Common myeloid progenitor, CD34-positive (primary cell): ENCODE measurements around the gene SNRPD3.
"Not testable (repeated sequence)": the region's sequence is repeated elsewhere in the genome, so short reads cannot be mapped to it uniquely, and the experiment has no call there.

ENCODE experiments used
- CTCF ChIA-PET: fragments of 350-600 bp; sonication (Branson Sonifier 250); formaldehyde crosslinking; loops from one replicate; lab custom pipeline; 2021; ENCODE audit warnings: antibody characterized with exemption; lab: Charles Lee
- POLR2A ChIA-PET: fragments of 350-600 bp; sonication (Branson Sonifier 250); formaldehyde crosslinking; loops from one replicate; lab custom pipeline; 2021; ENCODE audit warnings: antibody characterized with exemption; lab: Charles Lee
- DNase-seq, 3 donors: peaks; one replicate each; pipeline versions ENCODE4 v3.0.0 to v3.0.0-alpha.2; 2013
- H3K27ac ChIP-seq, 2 experiments: 1 replicate in 1 of 2; 2 replicates in 1 of 2; pipeline ENCODE4 v1.7.0; 2013; ENCODE audit warnings: inconsistent platforms in 2 of 2, low read length in 2 of 2, mild to moderate bottlenecking in 2 of 2, low read depth in 1 of 2, moderate library complexity in 1 of 2; ENCODE audit not compliant: severe bottlenecking in 2 of 2, insufficient read depth in 1 of 2, poor library complexity in 1 of 2
- H3K27me3 ChIP-seq, 5 experiments: replicated peaks in 2 of 5; 1 replicate in 3 of 5; 2 replicates in 2 of 5; pipeline versions ENCODE4 v1.6.1 to v1.7.0; 2013; ENCODE audit warnings: low read length in 4 of 5, mild to moderate bottlenecking in 2 of 5, moderate library complexity in 2 of 5, inconsistent platforms in 1 of 5; ENCODE audit not compliant: insufficient read depth in 5 of 5, control insufficient read depth in 4 of 5
- H3K36me3 ChIP-seq, 4 experiments: 1 replicate in 2 of 4; 2 replicates in 2 of 4; pipeline versions ENCODE4 v1.6.1 to v1.7.0; 2013; ENCODE audit warnings: low read length in 3 of 4, control low read depth in 1 of 4, mild to moderate bottlenecking in 1 of 4; ENCODE audit not compliant: control insufficient read depth in 4 of 4, insufficient read depth in 4 of 4
- H3K4me1 ChIP-seq, 4 experiments: 1 replicate in 3 of 4; 2 replicates in 1 of 4; pipeline versions ENCODE4 v1.6.1 to v1.7.1; 2013; ENCODE audit warnings: low read length in 3 of 4, mild to moderate bottlenecking in 3 of 4, control low read depth in 1 of 4, inconsistent platforms in 1 of 4, moderate library complexity in 1 of 4; ENCODE audit not compliant: control insufficient read depth in 4 of 4, insufficient read depth in 4 of 4; ENCODE audit errors: control extremely low read depth in 1 of 4
- H3K4me3 ChIP-seq, 7 experiments: 1 replicate in 4 of 7; 2 replicates in 3 of 7; pipeline versions ENCODE4 v1.5.1 to v1.7.0; 2013; ENCODE audit warnings: mild to moderate bottlenecking in 7 of 7, low read length in 6 of 7, moderate library complexity in 6 of 7, inconsistent platforms in 2 of 7, low read depth in 2 of 7, control low read depth in 1 of 7; ENCODE audit not compliant: insufficient read depth in 4 of 7, control insufficient read depth in 1 of 7; ENCODE audit errors: extremely low read depth in 1 of 7
- H3K9me3 ChIP-seq, 5 experiments: 1 replicate in 4 of 5; 2 replicates in 1 of 5; pipeline versions ENCODE4 v1.6.1 to v1.7.1; 2013; ENCODE audit warnings: low read length in 4 of 5, mild to moderate bottlenecking in 2 of 5, inconsistent platforms in 1 of 5, low read depth in 1 of 5, moderate library complexity in 1 of 5; ENCODE audit not compliant: control insufficient read depth in 4 of 5, insufficient read depth in 2 of 5; ENCODE audit errors: control extremely low read depth in 1 of 5
- WGBS: methylation state at CpG from one replicate; pipeline ENCODE4 v1.1.5; 2013; ENCODE audit not compliant: insufficient coverage; 5-methylcytosine and 5-hydroxymethylcytosine counted together

The SNRPD3 gene

GRCh38 chr22:24593836-24594568, 38.2 kb downstream of the SNRPD3 start:
- Histone ChIP-seq H3K27ac (no peak overlapping the region), H3K9me3 (no peaks in the 10 kb centered on the region), H3K27me3 (no peaks in the 10 kb centered on the region), H3K36me3 (peaks cover 0 to 2% (median 0%) of the 10 kb centered on the region in 4 experiments), H3K4me1 (peaks cover 0 to 25% (median 11%) of the 10 kb centered on the region in 4 experiments), H3K4me3 (no peak overlapping the region)
- POLR2A ChIA-PET = interaction anchor here (1.1 kb wide), 1 partner anchor 41 kb away, joined by 4 read pairs; no protein-coding TSS in a partner anchor
- DNase-seq = no peak
- 95% methylated on average over 14 of the region's 16 CpGs for WGBS
- CTCF ChIA-PET = no interaction called here

GRCh38 chr22:24594569-24595120, 38.8 kb downstream of the SNRPD3 start:
- H3K27me3 ChIP-seq = no peaks in the 10 kb centered on the region
- no peak overlapping the region for H3K27ac ChIP-seq
- no peak for DNase-seq
- H3K36me3 ChIP-seq = no peaks in the 10 kb centered on the region
- H3K9me3 ChIP-seq = no peaks in the 10 kb centered on the region
- 100% methylated on average over 4 of the region's 7 CpGs for WGBS
- ChIA-PET POLR2A (no interaction called here), CTCF (no interaction called here)
- H3K4me3 ChIP-seq = no peak overlapping the region
- H3K4me1 ChIP-seq = peaks cover 0 to 26% (median 12%) of the 10 kb centered on the region in 4 experiments

GRCh38 chr22:24595228-24595627, 39.4 kb downstream of the SNRPD3 start:
- Histone ChIP-seq H3K9me3 (no peaks in the 10 kb centered on the region), H3K27ac (no peak overlapping the region), H3K4me3 (no peak overlapping the region), H3K36me3 (no peaks in the 10 kb centered on the region), H3K4me1 (peaks cover 0 to 32% (median 13%) of the 10 kb centered on the region in 4 experiments), H3K27me3 (no peaks in the 10 kb centered on the region)
- POLR2A ChIA-PET = no interaction called here
- CTCF ChIA-PET = no interaction called here
- no peak for DNase-seq
- 100% methylated on average over 5 of the region's 6 CpGs for WGBS

GRCh38 chr22:24595863-24596262, 40.1 kb downstream of the SNRPD3 start:
- WGBS = 91% methylated on average over 4 of the region's 4 CpGs
- no peaks in the 10 kb centered on the region for H3K36me3 ChIP-seq
- CTCF ChIA-PET = no interaction called here
- no peak for DNase-seq
- no peak overlapping the region for H3K27ac ChIP-seq
- no peaks in the 10 kb centered on the region for H3K27me3 ChIP-seq
- H3K4me3 ChIP-seq = no peak overlapping the region
- no peaks in the 10 kb centered on the region for H3K9me3 ChIP-seq
- POLR2A ChIA-PET = no interaction called here
- H3K4me1 ChIP-seq = peaks cover 0 to 38% (median 14%) of the 10 kb centered on the region in 4 experiments

GRCh38 chr22:24597076-24597475, 41.3 kb downstream of the SNRPD3 start:
- H3K4me3 ChIP-seq, H3K9me3 ChIP-seq, H3K27me3 ChIP-seq, POLR2A ChIA-PET, DNase-seq, H3K27ac ChIP-seq, H3K36me3 ChIP-seq: not testable (repeated sequence)
- CTCF ChIA-PET = interaction anchor here (1.3 kb wide), 1 partner anchor 30 kb away, joined by 4 read pairs; no protein-coding TSS in a partner anchor
- 86% methylated on average over 7 of the region's 9 CpGs for WGBS
- peaks cover 0 to 50% (median 22%) of the 10 kb centered on the region in 4 experiments for H3K4me1 ChIP-seq

- Histone ChIP-seq H3K27ac (no peak overlapping the region), H3K4me3 (no peak overlapping the region), H3K4me1 (peaks cover 0 to 47% (median 19%) of the 10 kb centered on the region in 4 experiments), H3K9me3 (no peaks in the 10 kb centered on the region), H3K27me3 (no peaks in the 10 kb centered on the region), H3K36me3 (no peaks in the 10 kb centered on the region)
- ChIA-PET POLR2A (no interaction called here), CTCF (no interaction called here)
- no peak for DNase-seq
- 76% methylated on average over 7 of the region's 8 CpGs for WGBS
Observed at GRCh38 chr22:24599514-24599913, 43.7 kb downstream of the SNRPD3 start.

GRCh38 chr22:24599958-24600715, 44.3 kb downstream of the SNRPD3 start:
- WGBS = 100% methylated on average over 3 of the region's 3 CpGs
- peaks cover 0 to 43% (median 19%) of the 10 kb centered on the region in 4 experiments for H3K4me1 ChIP-seq
- H3K27ac ChIP-seq, DNase-seq, POLR2A ChIA-PET, H3K9me3 ChIP-seq, H3K27me3 ChIP-seq, CTCF ChIA-PET, H3K4me3 ChIP-seq, H3K36me3 ChIP-seq: not testable (repeated sequence)
